Vagina (tissue), 2 donors: Measurements from ENCODE around the gene HOXB4. TPM values are rescaled to one million over a fixed set of nuclear protein-coding genes. Genes with fewer than 3 reads are reported as not detected.

ENCODE experiments used
- DNase-seq, 2 donors: peaks; one replicate each; pipeline ENCODE4 v3.0.0-alpha.2; 2017; ENCODE audit errors: extremely low spot score in 2 of 2
- H3K27ac ChIP-seq: fragments of 200-600 bp; sonication (generic); one replicate; pipeline ENCODE4 v1.5.1; 2019
- H3K27me3 ChIP-seq: fragments of 200-600 bp; sonication (generic); one replicate; pipeline ENCODE4 v1.5.1; 2019
- H3K36me3 ChIP-seq, 2 donors: fragments of 200-600 bp; sonication (generic); one replicate each; pipeline ENCODE4 v1.5.1; 2017 to 2019
- H3K4me1 ChIP-seq: fragments of 200-600 bp; sonication (generic); one replicate; pipeline ENCODE4 v1.5.1; 2019
- H3K4me3 ChIP-seq, 2 donors: fragments of 200-600 bp; sonication (generic); 1 replicate in 1 of 2; 2 replicates in 1 of 2; pipeline ENCODE4 v1.5.1; 2016 to 2019
- H3K9me3 ChIP-seq: fragments of 200-600 bp; sonication (generic); one replicate; pipeline ENCODE4 v1.5.1; 2019
- CTCF ChIP-seq, 3 experiments: fragments of 450-650 bp in 2 of 3; fragments of 200-600 bp in 1 of 3; sonication (generic) in 1 of 3; IDR thresholded peaks; one replicate each; pipeline ENCODE4 v1.5.1; 2017 to 2019; ENCODE audit warnings: antibody characterized with exemption in 3 of 3, mild to moderate bottlenecking in 2 of 3, moderate library complexity in 2 of 3
- POLR2A ChIP-seq, 2 donors: fragments of 450-650 bp; IDR thresholded peaks; one replicate each; pipeline ENCODE4 v1.6.1; 2017; ENCODE audit warnings: antibody characterized with exemption in 2 of 2, mild to moderate bottlenecking in 2 of 2, moderate library complexity in 2 of 2
- POLR2AphosphoS5 ChIP-seq, 2 donors: sonication (generic); formaldehyde crosslinking; IDR thresholded peaks; one replicate each; pipeline ENCODE4 v1.9.0; 2017; ENCODE audit warnings: antibody characterized with exemption in 2 of 2, mild to moderate bottlenecking in 2 of 2, low read depth in 1 of 2; ENCODE audit not compliant: insufficient read depth in 1 of 2
- intact Hi-C: fragments of 100-400 bp; cut with DNase I; formaldehyde crosslinking; loops from one replicate; pipeline ENCODE4 v1.15.1; 2023
- total RNA-seq: library from RNA; depleted of rRNA; stranded (reverse); fragments of >200 nt; gene quantifications from one replicate; pipeline ENCODE4 v1.2.3, GENCODE V29; 2016

HOXB4 gene
- total RNA-seq, 1 donor from 2014 or later: 1.5 TPM

DNA sequence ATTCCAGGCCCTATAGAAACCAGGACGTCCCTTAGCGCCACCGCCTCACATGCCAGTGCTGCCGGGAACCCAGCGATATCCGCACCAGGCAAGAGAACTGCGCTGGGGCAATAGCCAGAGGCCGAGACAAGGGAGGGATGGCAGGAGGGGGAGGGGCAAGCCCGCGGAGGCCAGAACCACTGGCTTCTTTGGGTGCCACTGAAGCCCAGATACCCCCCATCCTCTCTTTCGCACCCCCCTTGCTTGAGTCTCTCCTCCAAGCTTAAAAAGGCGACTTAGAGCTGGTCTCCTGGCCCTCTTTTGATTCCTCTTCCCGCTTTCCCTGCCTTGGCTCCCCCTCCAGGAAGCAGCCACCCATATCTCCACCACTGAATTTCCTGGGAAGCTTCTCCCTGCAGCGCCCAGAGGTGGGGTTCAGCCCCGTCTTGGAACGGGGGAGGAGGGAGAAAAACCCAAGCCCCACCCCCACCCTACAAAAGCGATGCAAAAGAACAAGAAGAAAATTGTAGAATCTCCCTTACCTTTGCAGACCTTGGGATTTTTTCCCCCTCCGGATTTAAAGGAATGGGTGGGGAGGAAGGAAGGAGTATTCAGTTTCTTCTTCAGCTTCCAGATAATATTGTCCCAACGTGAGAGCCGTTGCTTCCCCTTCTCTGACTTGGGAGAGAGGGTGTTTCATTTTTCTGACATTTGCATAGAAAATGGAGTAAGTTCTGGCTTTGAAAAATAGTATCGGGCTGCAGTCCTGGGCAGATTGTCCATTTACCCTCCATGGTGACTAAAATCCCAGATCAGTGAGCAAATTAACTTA lies 26.0 kb upstream of the HOXB4 start:
- no peaks in the 10 kb centered on the region for H3K9me3 ChIP-seq
- peak overlapping the region; percentile 67 for H3K27ac ChIP-seq
- peaks cover 13% of the 10 kb centered on the region for H3K4me1 ChIP-seq
- DNase-seq: no peak
- H3K36me3 ChIP-seq: no peaks in the 10 kb centered on the region
- TF ChIP-seq POLR2A (IDR thresholded peaks at IDR 0.05) (no peak), POLR2AphosphoS5 (IDR thresholded peaks at IDR 0.05; ENCODE audit: insufficient read depth in 1 of 2, low read depth in 1 of 2) (no peak), CTCF (IDR thresholded peaks at IDR 0.05) (no peak)
- intact Hi-C loops: no loop called here
- no peaks in the 10 kb centered on the region for H3K27me3 ChIP-seq
- H3K4me3 ChIP-seq: peak overlapping the region; percentile 39 to 41

DNA sequence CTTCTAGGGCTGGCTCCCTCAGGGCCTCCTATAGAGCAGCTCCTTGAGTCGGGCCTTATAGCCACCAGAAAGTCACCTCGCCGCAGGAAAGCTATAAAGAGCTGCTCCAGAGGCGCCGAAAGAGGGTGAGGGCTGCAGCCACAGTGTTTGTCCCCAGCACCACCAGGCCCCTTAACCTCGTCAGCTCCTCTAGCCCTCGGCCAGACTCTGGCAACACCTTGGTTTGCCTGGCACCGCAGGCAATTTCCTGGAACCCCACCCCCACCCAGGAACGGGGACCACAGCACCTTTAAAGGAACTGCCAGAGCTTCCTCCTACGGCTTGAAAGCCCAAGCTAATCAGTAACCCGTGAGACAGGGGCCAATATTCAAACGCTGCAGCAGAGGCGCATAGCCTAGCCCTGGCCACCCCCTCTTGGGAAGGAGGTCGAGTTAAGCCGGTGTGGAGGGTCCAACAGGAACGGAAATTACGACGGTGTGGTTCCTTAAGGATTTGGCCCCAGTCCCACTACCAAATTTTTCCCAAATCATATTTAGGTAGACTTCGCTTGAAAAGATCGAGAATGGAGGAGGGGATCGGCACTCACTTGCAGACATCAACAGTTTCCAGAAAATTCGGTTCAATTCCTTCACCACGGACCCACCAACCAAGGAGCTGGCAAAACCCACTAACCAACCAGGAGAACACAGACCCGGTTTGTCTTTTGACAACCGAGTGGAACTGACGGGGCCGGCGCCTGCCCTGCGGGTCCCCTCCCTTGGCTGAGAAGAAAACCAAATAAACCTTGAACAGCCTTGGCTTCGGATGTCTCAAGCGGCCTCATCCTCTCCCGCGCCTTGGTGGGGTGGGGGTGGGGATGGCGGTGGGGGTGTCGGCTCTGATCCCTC lies 23.6 kb upstream of the HOXB4 start:
- Histone ChIP-seq H3K4me3 (peak overlapping the region; percentile 39 to 41), H3K36me3 (no peaks in the 10 kb centered on the region), H3K27ac (no peak overlapping the region), H3K9me3 (no peaks in the 10 kb centered on the region), H3K27me3 (no peaks in the 10 kb centered on the region), H3K4me1 (peaks cover 32% of the 10 kb centered on the region)
- no peak for DNase-seq
- intact Hi-C loops: no loop called here
- TF ChIP-seq CTCF (IDR thresholded peaks at IDR 0.05) (no peak), POLR2A (IDR thresholded peaks at IDR 0.05) (no peak), POLR2AphosphoS5 (IDR thresholded peaks at IDR 0.05; ENCODE audit: insufficient read depth in 1 of 2, low read depth in 1 of 2) (no peak)

- no peaks in the 10 kb centered on the region for H3K27me3 ChIP-seq
- H3K36me3 ChIP-seq: no peaks in the 10 kb centered on the region
- H3K4me1 ChIP-seq: peaks cover 34% of the 10 kb centered on the region
- H3K27ac ChIP-seq: no peak overlapping the region
- TF ChIP-seq POLR2AphosphoS5 (IDR thresholded peaks at IDR 0.05; ENCODE audit: insufficient read depth in 1 of 2, low read depth in 1 of 2) (no peak), POLR2A (IDR thresholded peaks at IDR 0.05) (no peak)
- intact Hi-C loops: no loop called here
- H3K4me3 ChIP-seq: no peak overlapping the region
- no peaks in the 10 kb centered on the region for H3K9me3 ChIP-seq
- DNase-seq: no peak
These were observed 23.0 kb upstream of the HOXB4 start for GRCh38 chr17:48601207-48601538.

GRCh38 chr17:48600244-48601098 lies 22.3 kb upstream of the HOXB4 start:
- no peaks in the 10 kb centered on the region for H3K27me3 ChIP-seq
- H3K9me3 ChIP-seq: no peaks in the 10 kb centered on the region
- H3K27ac ChIP-seq: no peak overlapping the region
- DNase-seq: no peak
- intact Hi-C loops: no loop called here
- no peak overlapping the region for H3K4me3 ChIP-seq
- TF ChIP-seq POLR2A (IDR thresholded peaks at IDR 0.05) (no peak), POLR2AphosphoS5 (IDR thresholded peaks at IDR 0.05; ENCODE audit: insufficient read depth in 1 of 2, low read depth in 1 of 2) (no peak), CTCF (IDR thresholded peaks at IDR 0.05) (no peak)
- H3K4me1 ChIP-seq: peaks cover 37% of the 10 kb centered on the region
- no peaks in the 10 kb centered on the region for H3K36me3 ChIP-seq

- TF ChIP-seq POLR2A (IDR thresholded peaks at IDR 0.05): no peak
- TF ChIP-seq POLR2AphosphoS5 (IDR thresholded peaks at IDR 0.05; ENCODE audit: insufficient read depth in 1 of 2, low read depth in 1 of 2): no peak
- TF ChIP-seq CTCF (IDR thresholded peaks at IDR 0.05): no peak
- H3K4me3 ChIP-seq: no peak overlapping the region
- no peaks in the 10 kb centered on the region for H3K27me3 ChIP-seq
- H3K36me3 ChIP-seq: no peaks in the 10 kb centered on the region
- H3K9me3 ChIP-seq: no peaks in the 10 kb centered on the region
- DNase-seq: no peak
- H3K27ac ChIP-seq: no peak overlapping the region
- intact Hi-C loops: loop anchor here (5.0 to 10.0 kb wide), 2 partner anchors 262 to 575 kb away; no protein-coding TSS in a partner anchor
- H3K4me1 ChIP-seq: peaks cover 37% of the 10 kb centered on the region
These were observed 21.2 kb upstream of the HOXB4 start for GRCh38 chr17:48599354-48599753.
